Endothelial cell of umbilical vein (primary cell): ENCODE data around the gene CSRP1. TPM values are rescaled to one million over a fixed set of nuclear protein-coding genes. Genes with fewer than 3 reads are reported as not detected.

Experiments used
- BruUV-seq: library from RNA; stranded (reverse); fragments of 400-500 nt; replicated peaks from 2 replicates; lab custom pipeline; 2021; lab: Mats Ljungman, UMichigan
- CTCF ChIA-PET: fragments of 300-600, 350-600 bp; sonication (Branson Sonifier 250); formaldehyde crosslinking; loops from one replicate; lab custom pipeline; 2021; ENCODE audit warnings: antibody characterized with exemption, inconsistent platforms; lab: Charles Lee
- POLR2A ChIA-PET: fragments of 300-600, 350-600 bp; sonication (Branson Sonifier 250); formaldehyde crosslinking; loops from one replicate; lab custom pipeline; 2021; ENCODE audit warnings: antibody characterized with exemption, inconsistent platforms; lab: Charles Lee
- DNase-seq: peaks from one replicate; pipeline ENCODE4 v3.0.0-alpha.2; 2011; ENCODE audit warnings: low read depth, low spot score
- FAIRE-seq: peaks from 2 replicates; lab custom pipeline; 2011; peaks lifted over from hg19 to GRCh38; lab: Jason Lieb, UNC
- H2AFZ ChIP-seq: 2 replicates; pipeline ENCODE4 v1.6.0; 2012; ENCODE audit warnings: low read depth, low read length, control low read depth, inconsistent platforms
- H3K27ac ChIP-seq: 2 replicates; pipeline ENCODE4 v1.5.1; 2011; ENCODE audit warnings: low read depth, mild to moderate bottlenecking, control low read depth, low read length, moderate library complexity; ENCODE audit not compliant: insufficient read depth
- H3K27me3 ChIP-seq, 2 experiments: 2 replicates each; pipeline versions ENCODE4 v1.6.0 to v1.6.1; 2011; ENCODE audit warnings: low read length in 2 of 2, mixed read lengths in 1 of 2; ENCODE audit not compliant: control insufficient read depth in 2 of 2, insufficient read depth in 2 of 2
- H3K36me3 ChIP-seq, 2 experiments: 2 replicates in 1 of 2; 3 replicates in 1 of 2; pipeline ENCODE4 v1.5.1; 2011; ENCODE audit warnings: low read length in 2 of 2, mild to moderate bottlenecking in 1 of 2, moderate library complexity in 1 of 2; ENCODE audit not compliant: control insufficient read depth in 2 of 2, insufficient read depth in 2 of 2; ENCODE audit errors: extremely low read depth in 1 of 2
- H3K4me1 ChIP-seq: 3 replicates; pipeline ENCODE4 v1.5.1; 2011; ENCODE audit warnings: mild to moderate bottlenecking, low read length; ENCODE audit not compliant: control insufficient read depth, insufficient read depth; ENCODE audit errors: extremely low read depth
- H3K4me2 ChIP-seq: 2 replicates; pipeline ENCODE4 v1.6.1; 2011; ENCODE audit warnings: low read length, control low read depth, mixed read lengths; ENCODE audit not compliant: insufficient read depth
- H3K4me3 ChIP-seq, 3 experiments: fragments of 200-600 bp in 1 of 3; sonication (generic), shearing (Covaris generic) in 1 of 3; replicated peaks in 1 of 3; 2 replicates each; pipeline ENCODE4 v1.5.1; 2011 to 2016; ENCODE audit warnings: control low read depth in 3 of 3, low read length in 3 of 3, mild to moderate bottlenecking in 2 of 3, inconsistent platforms in 1 of 3, low read depth in 1 of 3, moderate library complexity in 1 of 3; ENCODE audit not compliant: insufficient read depth in 1 of 3
- H3K79me2 ChIP-seq: 2 replicates; pipeline ENCODE4 v1.6.0; 2012; ENCODE audit warnings: low read length, inconsistent platforms; ENCODE audit not compliant: control insufficient read depth, insufficient read depth
- H3K9ac ChIP-seq: replicated peaks from 2 replicates; pipeline ENCODE3; 2011; ENCODE audit warnings: low read length, control low read depth; ENCODE audit not compliant: insufficient read depth; ENCODE audit errors: extremely low read depth
- H3K9me1 ChIP-seq: replicated peaks from 3 replicates; pipeline ENCODE4 v1.6.0; 2011; ENCODE audit warnings: mild to moderate bottlenecking, low read length; ENCODE audit not compliant: control insufficient read depth, insufficient read depth; ENCODE audit errors: extremely low read depth
- H3K9me3 ChIP-seq: replicated peaks from 2 replicates; pipeline ENCODE4 v1.5.1; 2012; ENCODE audit warnings: low read length, inconsistent platforms; ENCODE audit not compliant: control insufficient read depth, insufficient read depth
- H4K20me1 ChIP-seq: replicated peaks from 2 replicates; pipeline ENCODE3; 2011; ENCODE audit warnings: mild to moderate bottlenecking, low read length; ENCODE audit not compliant: control insufficient read depth, insufficient read depth; ENCODE audit errors: extremely low read depth
- CTCF ChIP-seq, 2 donors: IDR thresholded peaks; 1 replicate in 1 of 2; 2 replicates in 1 of 2; pipeline ENCODE4 v1.5.1; 2011; ENCODE audit warnings: low read length in 2 of 2, mild to moderate bottlenecking in 2 of 2, moderate library complexity in 2 of 2, control low read depth in 1 of 2, inconsistent platforms in 1 of 2, low read depth in 1 of 2; ENCODE audit not compliant: insufficient read depth in 1 of 2; ENCODE audit errors: extremely low read depth in 1 of 2
- EZH2 ChIP-seq: IDR thresholded peaks from 2 replicates; pipeline ENCODE4 v1.6.1; 2012; ENCODE audit warnings: borderline replicate concordance, low read depth, mild to moderate bottlenecking, moderate library complexity, low read length, inconsistent platforms; ENCODE audit not compliant: severe bottlenecking
- FOS ChIP-seq: IDR thresholded peaks from 2 replicates; pipeline ENCODE4 v1.6.1; 2011; ENCODE audit warnings: mild to moderate bottlenecking, low read length, moderate library complexity, borderline replicate concordance; ENCODE audit not compliant: insufficient read depth
- GATA2 ChIP-seq: IDR thresholded peaks from 2 replicates; pipeline ENCODE4 v1.7.0; 2011; ENCODE audit warnings: low read depth, mild to moderate bottlenecking, moderate library complexity, mixed read lengths, low read length; ENCODE audit not compliant: insufficient read length, insufficient read depth
- JUN ChIP-seq: IDR thresholded peaks from 2 replicates; pipeline ENCODE4 v1.6.1; 2011; ENCODE audit warnings: borderline replicate concordance, low read depth; ENCODE audit not compliant: insufficient read length, insufficient read depth
- MAX ChIP-seq: IDR thresholded peaks from 2 replicates; pipeline ENCODE4 v1.6.1; 2011; ENCODE audit not compliant: insufficient read depth, insufficient read length
- MYC ChIP-seq: IDR thresholded peaks from one replicate; pipeline ENCODE4 v1.6.1; 2011; ENCODE audit warnings: mild to moderate bottlenecking, low read depth, low read length
- POLR2A ChIP-seq: IDR thresholded peaks from 2 replicates; pipeline ENCODE4 v1.6.1; 2012; ENCODE audit warnings: low read depth, mild to moderate bottlenecking, control low read depth, low read length
- POLR2AphosphoS5 ChIP-seq: IDR thresholded peaks from 2 replicates; pipeline ENCODE4 v1.6.1; 2012; ENCODE audit warnings: low read depth, mild to moderate bottlenecking, control low read depth, low read length, moderate library complexity; ENCODE audit not compliant: insufficient read depth
- dilution Hi-C: fragments of 300-500 bp; cut with MboI; formaldehyde crosslinking; loops from one replicate; pipeline ENCODE4 v1.15.0; 2019; ENCODE audit warnings: low sequenced_read_pairs; ENCODE audit not compliant: extremely low pct_ligation_motif_present
- intact Hi-C: fragments of 100-400 bp; cut with micrococcal nuclease; formaldehyde crosslinking; loops from one replicate; pipeline ENCODE4 v1.10.0; 2022
- polyA plus RNA-seq, 4 experiments: library from polyadenylated mRNA; depleted of rRNA in 3 of 4; stranded (reverse) in 3 of 4; unstranded in 1 of 4; fragments of >200 nt; gene quantifications; 2 replicates each; pipeline versions ENCODE4 v1.2.1 to v1.2.3, GENCODE V29; 2011 to 2012; ENCODE audit warnings: missing spikeins in 1 of 4
- total RNA-seq: library from RNA; stranded (reverse); gene quantifications from 2 replicates; pipeline ENCODE4 v1.2.3, GENCODE V29; 2021

The CSRP1 gene
- total and polyA plus RNA-seq, 2 donors (not counting 3 experiments of a cell fraction or from before 2014, with no cell fraction given): 393 to 510 TPM

GRCh38 chr1:201459775-201460174, 47.1 kb downstream of the CSRP1 start:
- Histone ChIP-seq H3K27me3 (no peaks in the 10 kb centered on the region), H3K9ac (no peak overlapping the region), H3K9me3 (no peaks in the 10 kb centered on the region), H4K20me1 (no peaks in the 10 kb centered on the region), H2AFZ (no peak overlapping the region), H3K4me1 (peaks cover 13% of the 10 kb centered on the region), H3K4me3 (no peak overlapping the region), H3K27ac (no peak overlapping the region), H3K4me2 (no peak overlapping the region), H3K79me2 (no peaks in the 10 kb centered on the region), H3K36me3 (peaks cover 0 to 3% of the 10 kb centered on the region in 2 experiments), H3K9me1 (no peaks in the 10 kb centered on the region)
- dilution Hi-C loops: no loop called here
- BruUV-seq: no TSS peak
- CTCF ChIA-PET: interaction anchor here (1.0 to 6.7 kb wide), 3 partner anchors 9 to 24 kb away, joined by 4 to 58 read pairs (median 4); partner anchors contain the start of gene PHLDA3
- no peak for TF ChIP-seq JUN
- TF ChIP-seq CTCF (IDR thresholded peaks at IDR 0.05; ENCODE audit: extremely low read depth in 1 of 2, insufficient read depth in 1 of 2, low read depth in 1 of 2, low read length in 2 of 2): no peak
- no peak for TF ChIP-seq EZH2
- TF ChIP-seq MAX: no peak
- TF ChIP-seq POLR2A: no peak
- no peak for TF ChIP-seq POLR2AphosphoS5
- no peak for TF ChIP-seq FOS
- TF ChIP-seq GATA2: no peak
- TF ChIP-seq MYC: no peak
- no peak for DNase-seq
- POLR2A ChIA-PET: interaction anchor here (1.1 kb wide), 1 partner anchor 10 kb away, joined by 3 read pairs; the partner anchor contains the start of gene PHLDA3
- no peak for FAIRE-seq
- intact Hi-C loops: no loop called here
